GM18505 (cell line): ENCODE data around the gene FUT8.
"Not testable (repeated sequence)": the region's sequence is repeated elsewhere in the genome, so short reads cannot be mapped to it uniquely, and the experiment has no call there.

Experiments used
- ATAC-seq: cut with Tn5 transposase; IDR thresholded peaks from one replicate; pipeline ENCODE4 v1.9.1; 2021; ENCODE audit not compliant: unreplicated experiment
- POLR2A ChIP-seq: IDR thresholded peaks from 4 replicates; pipeline ENCODE4 v1.6.1; 2011; ENCODE audit warnings: borderline replicate concordance; ENCODE audit not compliant: insufficient read depth, insufficient read length; ENCODE audit errors: extremely low read depth

FUT8 gene

GRCh38 chr14:65594882-65595237 is 182.3 kb downstream of the FUT8 start:
- no peak for ATAC-seq
- no peak for TF ChIP-seq POLR2A

GRCh38 chr14:65599375-65599774 is 186.8 kb downstream of the FUT8 start:
- no peak for TF ChIP-seq POLR2A
- ATAC-seq: no peak

- no peak for ATAC-seq
- TF ChIP-seq POLR2A: no peak
Observed at GRCh38 chr14:65600742-65601141, 188.2 kb downstream of the FUT8 start.

GRCh38 chr14:65604535-65604934 is 192.0 kb downstream of the FUT8 start:
- no peak for ATAC-seq

DNA sequence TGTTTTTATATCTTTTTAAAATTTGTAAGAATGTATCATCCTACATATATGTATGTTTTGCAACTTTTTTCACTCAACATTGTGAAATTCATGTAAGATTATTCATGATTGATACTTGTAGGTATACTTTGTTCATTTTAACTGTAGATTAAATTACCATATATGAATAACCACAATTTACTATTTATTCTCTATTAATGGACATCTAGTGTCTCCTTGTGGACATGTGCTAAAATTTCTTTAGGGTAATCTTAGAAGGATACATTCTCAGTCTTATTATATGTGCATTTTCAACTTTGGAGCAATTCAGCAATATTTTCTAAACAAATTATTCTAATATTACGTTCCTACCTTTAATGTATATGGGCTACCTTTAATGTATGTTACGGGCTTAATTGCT is 192.4 kb downstream of the FUT8 start:
- ATAC-seq: no peak
- no peak for TF ChIP-seq POLR2A

More at GRCh38 chr14:65604535-65604934, 192.0 kb downstream of the FUT8 start:
- TF ChIP-seq POLR2A: no peak

GRCh38 chr14:65606460-65606859 is 193.9 kb downstream of the FUT8 start:
- no peak for ATAC-seq
- no peak for TF ChIP-seq POLR2A

DNA sequence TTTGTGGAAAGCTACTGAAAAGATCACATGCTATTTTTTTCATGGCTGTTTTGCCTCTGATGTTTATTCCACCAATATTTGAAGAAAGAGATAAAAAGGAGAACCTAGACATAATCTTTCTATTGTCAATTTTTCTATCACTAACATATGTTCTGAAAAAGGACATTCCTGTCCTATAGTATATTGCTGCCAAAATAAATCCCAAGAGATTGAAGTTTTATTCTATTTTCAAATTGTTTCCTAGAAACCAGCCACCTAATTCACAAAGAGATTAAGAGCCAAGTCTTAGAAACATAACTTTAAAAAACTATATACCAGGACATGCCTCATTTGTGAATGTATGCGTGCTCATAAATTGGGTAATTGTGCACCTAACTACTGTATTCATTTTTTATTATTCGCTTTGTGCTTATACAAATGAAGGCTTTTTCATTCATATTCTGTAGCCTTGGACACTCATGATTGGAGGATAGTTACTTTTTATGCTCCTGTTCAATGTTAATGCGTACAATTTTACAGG is 200.7 kb downstream of the FUT8 start:
- no peak for ATAC-seq
- no peak for TF ChIP-seq POLR2A

GRCh38 chr14:65618996-65619395 is 206.5 kb downstream of the FUT8 start:
- ATAC-seq: no peak
- no peak for TF ChIP-seq POLR2A

DNA sequence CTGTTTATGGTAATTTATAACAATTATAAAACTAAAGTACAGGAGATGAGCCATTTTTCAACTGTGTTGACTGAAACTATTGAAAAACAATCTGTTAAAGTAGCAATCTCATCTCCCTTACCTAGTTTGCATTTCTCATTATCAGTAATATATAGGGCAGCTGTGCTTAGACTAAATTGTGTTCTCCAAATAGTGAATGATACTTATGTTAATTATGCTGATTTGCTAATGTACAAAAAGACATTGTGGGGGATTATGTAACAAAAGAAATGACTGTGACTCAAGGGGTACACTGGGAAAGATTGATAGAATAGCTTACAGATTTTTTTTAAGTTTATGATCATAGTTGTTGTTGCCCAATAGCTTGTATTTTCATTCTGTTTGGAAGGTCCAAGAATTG is 207.7 kb downstream of the FUT8 start:
- ATAC-seq: no peak
- no peak for TF ChIP-seq POLR2A

DNA sequence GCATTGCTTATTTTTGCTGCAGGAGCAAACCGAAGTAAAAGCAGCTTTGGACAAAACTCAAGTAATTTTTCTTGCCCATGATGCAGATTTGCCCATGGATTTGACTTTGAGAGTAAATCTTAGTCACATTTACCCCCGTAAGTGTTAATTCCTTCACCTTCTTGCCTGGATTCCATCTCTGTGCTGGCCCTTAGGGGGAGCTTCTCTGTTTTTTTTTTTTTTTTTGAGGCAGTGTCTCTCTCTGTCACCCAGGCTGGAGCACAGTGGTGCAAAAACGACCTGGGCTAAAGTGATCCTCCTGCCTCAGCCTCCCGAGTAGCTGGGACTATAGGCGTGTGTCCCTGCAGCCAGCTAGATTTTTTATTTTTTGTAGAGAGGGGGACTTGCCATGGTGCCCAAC is 210.2 kb downstream of the FUT8 start:
- TF ChIP-seq POLR2A: no peak
- ATAC-seq: no peak

DNA sequence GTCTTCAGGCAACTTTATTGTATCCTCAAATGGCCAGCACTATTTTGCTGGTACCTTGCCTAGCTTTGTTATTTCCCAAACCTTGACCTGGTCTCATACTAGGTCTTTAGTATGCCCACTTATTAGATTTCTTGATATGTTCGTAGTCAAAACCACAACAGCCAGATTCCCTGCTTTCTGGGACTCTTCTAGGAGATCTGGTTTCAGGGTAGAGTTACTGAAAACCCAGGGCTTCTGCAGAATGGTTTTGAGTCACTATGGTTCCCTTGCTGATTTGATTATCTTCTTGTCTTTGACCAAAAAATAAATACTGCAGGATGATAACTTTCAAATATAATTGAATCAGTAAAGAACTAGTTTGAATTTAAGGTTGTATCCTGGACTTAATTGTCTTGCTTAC is 211.2 kb downstream of the FUT8 start:
- TF ChIP-seq POLR2A: no peak
- ATAC-seq: no peak

DNA sequence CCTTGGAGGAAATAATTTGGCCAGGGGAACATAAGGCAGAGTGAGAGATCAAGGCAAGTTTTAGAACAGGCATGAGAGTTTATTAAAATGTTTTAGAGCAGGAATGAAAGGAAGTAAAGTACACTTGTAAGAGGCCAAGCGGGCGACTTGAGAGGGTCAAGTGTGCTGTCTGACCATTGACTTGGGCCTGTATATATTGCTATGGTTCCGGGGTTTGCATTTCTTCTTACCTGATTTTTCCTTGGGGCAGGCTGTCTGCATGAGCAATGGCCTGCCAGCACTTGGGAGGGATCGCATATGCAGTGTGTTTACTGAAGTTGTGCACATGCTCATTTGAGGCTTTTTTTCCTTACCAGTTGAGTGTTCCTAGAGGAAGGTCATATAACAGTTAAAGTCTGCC is 214.8 kb downstream of the FUT8 start:
- no peak for ATAC-seq
- no peak for TF ChIP-seq POLR2A

- no peak for ATAC-seq
Observed at GRCh38 chr14:65628664-65629063, 216.1 kb downstream of the FUT8 start.

DNA sequence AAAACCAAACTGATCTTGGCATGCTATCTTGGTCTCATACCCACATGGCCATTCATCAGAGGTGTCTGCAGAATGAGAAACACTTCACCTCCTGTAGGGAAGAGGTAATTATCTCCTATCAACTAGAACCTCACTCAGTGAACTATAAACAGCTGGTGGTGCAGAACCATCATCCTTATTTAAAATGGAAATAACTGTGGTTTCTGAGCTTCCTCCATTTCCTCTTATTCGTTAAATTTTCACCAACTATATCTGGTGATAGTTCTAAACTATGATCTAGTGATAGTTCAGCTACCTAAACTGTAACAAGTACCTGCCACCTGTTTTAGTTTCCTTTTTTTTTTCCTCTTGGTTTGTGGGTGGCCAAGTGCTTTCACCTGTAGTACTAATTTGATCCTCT is 218.5 kb downstream of the FUT8 start:
- TF ChIP-seq POLR2A: no peak
- no peak for ATAC-seq

More at GRCh38 chr14:65628664-65629063, 216.1 kb downstream of the FUT8 start:
- no peak for TF ChIP-seq POLR2A

GRCh38 chr14:65632487-65632886 is 220.0 kb downstream of the FUT8 start:
- no peak for ATAC-seq
- TF ChIP-seq POLR2A: no peak

GRCh38 chr14:65633666-65634065 is 221.1 kb downstream of the FUT8 start:
- ATAC-seq: not testable (repeated sequence)

DNA sequence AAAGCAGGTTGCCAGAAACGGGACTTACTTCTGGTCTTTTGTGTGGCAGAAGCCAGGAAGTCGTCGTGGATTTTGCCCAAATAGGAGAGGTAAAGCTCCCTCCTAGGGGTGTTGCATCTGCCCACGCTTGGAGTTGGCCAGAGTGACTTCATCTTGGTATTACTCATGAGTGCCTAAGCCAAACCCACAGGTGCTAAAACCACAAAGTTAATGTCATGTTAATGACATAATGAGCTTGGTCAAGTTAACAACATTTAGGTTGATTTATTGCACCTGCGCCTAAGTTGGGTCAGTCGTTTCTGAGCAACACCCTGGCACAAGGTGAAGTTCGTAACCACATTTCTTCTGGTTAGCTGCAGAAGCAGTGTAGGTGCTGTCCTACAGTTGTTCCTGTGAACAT is 225.2 kb downstream of the FUT8 start:
- no peak for ATAC-seq
- TF ChIP-seq POLR2A: no peak
